Heart left ventricle (tissue), 16 donors: ENCODE results near the gene ATP1A2. TPM values are rescaled to one million over a fixed set of nuclear protein-coding genes. Genes with fewer than 3 reads are reported as not detected.

Experiments
- ATAC-seq, 4 donors: fragments of 200-7000 bp; cut with Tn5 transposase; one replicate each; pipeline ENCODE4 v1.9.1; 2020 to 2022; ENCODE audit warnings: moderate library complexity in 4 of 4, mild to moderate bottlenecking in 3 of 4, moderate number of reproducible peaks in 1 of 4
- DNase-seq, 5 donors: peaks; one replicate each; pipeline ENCODE4 v3.0.0-alpha.2; 2020
- H3K27ac ChIP-seq, 12 donors: fragments of 200-600 bp; sonication (generic) in 4 of 12; one replicate each; pipeline versions ENCODE4 v1.5.0 to v1.8.0; 2016 to 2022; ENCODE audit warnings: mild to moderate bottlenecking in 2 of 12
- H3K27me3 ChIP-seq, 9 donors: fragments of 200-600 bp; sonication (generic) in 2 of 9; one replicate each; pipeline versions ENCODE4 v1.5.1 to v1.8.0; 2016 to 2022; ENCODE audit warnings: mild to moderate bottlenecking in 3 of 9
- H3K36me3 ChIP-seq, 9 donors: fragments of 200-600 bp; sonication (generic) in 2 of 9; one replicate each; pipeline versions ENCODE4 v1.5.0 to v1.8.0; 2018 to 2022; ENCODE audit warnings: mild to moderate bottlenecking in 2 of 9
- H3K4me1 ChIP-seq, 12 donors: fragments of 200-600 bp; sonication (generic) in 4 of 12; one replicate each; pipeline versions ENCODE4 v1.5.0 to v1.8.0; 2016 to 2022; ENCODE audit warnings: mild to moderate bottlenecking in 3 of 12
- H3K4me3 ChIP-seq, 12 donors: fragments of 200-600 bp; sonication (generic) in 4 of 12; one replicate each; pipeline versions ENCODE4 v1.5.0 to v1.8.0; 2017 to 2022; ENCODE audit warnings: mild to moderate bottlenecking in 9 of 12, moderate library complexity in 4 of 12
- H3K9me3 ChIP-seq, 12 donors: fragments of 200-600 bp; sonication (generic) in 4 of 12; one replicate each; pipeline versions ENCODE4 v1.5.0 to v1.8.0; 2016 to 2022; ENCODE audit warnings: mild to moderate bottlenecking in 1 of 12
- POLR2A ChIP-seq, 2 donors: fragments of 450-650 bp; IDR thresholded peaks; one replicate each; pipeline ENCODE4 v1.6.1; 2017; ENCODE audit warnings: antibody characterized with exemption in 2 of 2, mild to moderate bottlenecking in 2 of 2, moderate library complexity in 2 of 2
- WGBS, 4 donors: extraction: QIAGEN DNeasy Blood & Tissue Kit in 2 of 4; methylation state at CpG; one replicate each; pipeline versions ENCODE4 v1.1.5 to v1.1.7; 2013 to 2018; 5-methylcytosine and 5-hydroxymethylcytosine counted together
- intact Hi-C, 10 donors: fragments of 100-400 bp; cut with DNase I; formaldehyde crosslinking; loops; one replicate each; pipeline versions ENCODE4 v1.11.1 to v1.14.2; 2022
- polyA plus RNA-seq, 2 donors: library from polyadenylated mRNA; stranded (reverse); fragments of 200-250 nt; gene quantifications; one replicate each; pipeline ENCODE4 v1.2.3, GENCODE V29; 2013
- total RNA-seq, 9 donors: library from RNA; depleted of rRNA in 2 of 9; stranded (reverse); fragments of >200 nt in 2 of 9; fragmentation: NEBNext Ultra II Directional in 3 of 9; extraction: Animal tissue kit (Norgen Biotek cat#: 25700) in 3 of 9; gene quantifications; one replicate each; pipeline versions ENCODE4 v1.1.0 to v1.2.4, GENCODE V29; 2016 to 2023
- TF ChIP-seq, protein P1 (sequence below), 12 donors: fragments of 200-600 bp; sonication (generic) in 4 of 12; IDR thresholded peaks; one replicate each; pipeline versions ENCODE4 v1.5.0 to v1.8.0; 2018 to 2022; ENCODE audit warnings: antibody characterized with exemption in 12 of 12, mild to moderate bottlenecking in 5 of 12
- donor health status: ischemic (EF 13 %, LVEDD 7.1; RV severe dilation, severe dysfunction).
- donor health status: healthy with polysubstance abuse.
- donor health status: DM: no; HTN: yes; CAD: no.
- donor health status: DM: no; HTN: no; CAD: no.
- donor health status: ischemic (EF 25% LVEDD 6.9; RV normal size, moderate dysfunction).
- donor health status: ischemic (EF 25% LVEDD 5.7; RV mildly dilated, moderate dysfunction).
- donor health status: healthy.
- donor health status: DM: yes; HTN: yes; CAD: no.
- donor health status: ischemic (EF 35%, LVEDD 5.7; RV mildly dilated, moderate dysfunction).
- donor health status: nonischemic (EF 11% LVEDD 7.7; RV severe dilation, severe dysfunction).
- donor health status: DM: yes; HTN: yes; CAD: no.
- donor health status: PGD.
- donor health status: ischemic (EF 29% LVEDD 5.4; RV normal size, mild dysfunction).
- donor health status: nonischemic (EF 23%, LVEDD 6.1; RV moderate dilation, normal function).

The ATP1A2 gene
- total and polyA plus RNA-seq, 11 donors, result 29.5 to 393 (median 255) TPM

DNA sequence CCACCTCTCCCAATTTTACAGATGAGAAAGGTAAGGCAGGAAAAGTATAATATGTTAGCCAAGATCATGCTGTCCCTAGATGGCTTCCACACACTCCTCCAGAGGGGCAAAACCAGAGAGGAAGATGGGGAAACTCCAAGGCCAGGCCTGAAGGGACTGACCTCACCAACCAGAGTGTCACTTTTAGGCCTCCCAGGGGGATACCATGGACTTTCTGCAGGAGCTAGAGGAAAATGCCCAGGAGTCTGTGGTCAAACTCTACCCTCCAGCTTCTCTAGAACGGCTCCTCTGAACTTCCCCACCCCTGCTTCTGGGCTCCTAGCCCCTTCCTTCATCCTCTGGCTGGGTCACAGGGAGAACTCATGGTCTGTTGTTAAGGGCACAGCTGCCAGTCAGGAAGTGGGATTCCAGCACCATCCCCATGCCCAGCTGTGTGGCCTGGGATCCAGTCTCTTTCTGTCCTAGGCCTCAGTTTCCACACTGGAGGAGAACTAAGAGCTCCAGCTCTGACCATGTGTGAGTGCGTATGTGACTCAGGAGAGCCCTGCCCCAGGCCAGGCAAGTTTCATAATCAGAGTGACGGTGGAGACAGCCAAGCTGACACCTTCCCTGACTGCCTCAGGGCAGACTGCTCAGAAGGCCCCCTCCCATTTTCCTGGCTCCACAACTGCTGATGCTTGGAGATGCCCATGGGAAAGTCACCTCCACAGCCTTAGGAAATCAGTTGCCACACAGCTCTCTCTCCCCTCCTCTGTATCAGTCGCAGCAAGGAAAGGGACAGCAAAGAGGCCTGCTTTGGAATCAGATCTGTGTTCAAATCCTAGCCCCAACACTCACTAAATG, 19.1 kb upstream of the ATP1A2 start:
- Histone ChIP-seq H3K4me3 (peak overlapping the region in 3 of 12 donors; percentile 76 to 99 (median 91)), H3K4me1 (peaks cover 7 to 35% (median 23%) of the 10 kb centered on the region in 12 donors)
- intact Hi-C loops, result loop anchor here in 4 of 10 donors (5.0 to 10.0 kb wide), 4 partner anchors 156 to 278 kb away; partner anchors contain the start of gene PEX19 (in 1 of the 4)

DNA sequence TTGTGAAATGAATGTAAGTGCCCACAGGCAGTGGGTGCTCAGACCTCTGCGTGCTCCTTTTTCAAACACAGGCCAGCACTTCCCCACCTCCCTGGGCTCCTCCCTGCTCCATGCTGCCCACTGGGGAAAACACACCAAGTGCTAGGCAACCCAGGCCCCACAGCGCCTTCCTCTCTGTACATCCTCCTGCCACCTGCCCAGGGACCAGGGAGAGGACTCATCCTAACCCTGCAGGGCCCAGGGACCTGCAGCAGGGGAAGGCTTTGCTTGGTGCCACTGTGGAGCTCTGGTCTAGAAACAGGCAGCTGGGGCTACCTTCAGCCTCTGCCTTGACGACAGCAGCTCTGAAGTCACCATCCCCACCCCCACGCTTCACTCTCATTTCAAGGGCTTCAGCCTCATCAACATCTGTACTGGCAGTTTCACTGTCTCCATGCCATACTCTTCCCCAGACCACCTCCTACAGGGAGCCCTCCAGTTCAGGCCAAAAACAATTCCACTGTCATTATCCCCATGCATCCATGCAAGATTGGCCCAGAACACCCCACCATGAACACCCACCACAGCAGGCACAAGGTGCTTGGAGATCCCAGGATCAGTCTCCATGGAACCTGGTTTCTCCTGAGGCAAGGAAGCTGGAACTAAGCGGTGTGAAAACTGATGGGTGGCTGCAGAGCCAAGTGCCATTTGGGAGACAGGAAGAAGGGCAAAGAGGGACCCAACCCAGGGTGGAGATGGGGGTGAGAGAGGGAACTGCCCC, 18.2 kb upstream of the ATP1A2 start:
- DNase-seq, result no peak

More for the DNA sequence above, 19.1 kb upstream of the ATP1A2 start:
- Histone ChIP-seq H3K27me3 (no peaks in the 10 kb centered on the region), H3K9me3 (no peaks in the 10 kb centered on the region), H3K27ac (peak overlapping the region in 1 of 12 donors; percentile 85), H3K36me3 (peaks cover 0 to 36% (median 17%) of the 10 kb centered on the region in 9 donors)
- WGBS, 4 donors, result 67 to 78% (median 73%) methylated on average over 3 to 4 of the region's 4 CpGs
- ATAC-seq (no peak), DNase-seq (no peak)
- TF ChIP-seq, protein P1, sequence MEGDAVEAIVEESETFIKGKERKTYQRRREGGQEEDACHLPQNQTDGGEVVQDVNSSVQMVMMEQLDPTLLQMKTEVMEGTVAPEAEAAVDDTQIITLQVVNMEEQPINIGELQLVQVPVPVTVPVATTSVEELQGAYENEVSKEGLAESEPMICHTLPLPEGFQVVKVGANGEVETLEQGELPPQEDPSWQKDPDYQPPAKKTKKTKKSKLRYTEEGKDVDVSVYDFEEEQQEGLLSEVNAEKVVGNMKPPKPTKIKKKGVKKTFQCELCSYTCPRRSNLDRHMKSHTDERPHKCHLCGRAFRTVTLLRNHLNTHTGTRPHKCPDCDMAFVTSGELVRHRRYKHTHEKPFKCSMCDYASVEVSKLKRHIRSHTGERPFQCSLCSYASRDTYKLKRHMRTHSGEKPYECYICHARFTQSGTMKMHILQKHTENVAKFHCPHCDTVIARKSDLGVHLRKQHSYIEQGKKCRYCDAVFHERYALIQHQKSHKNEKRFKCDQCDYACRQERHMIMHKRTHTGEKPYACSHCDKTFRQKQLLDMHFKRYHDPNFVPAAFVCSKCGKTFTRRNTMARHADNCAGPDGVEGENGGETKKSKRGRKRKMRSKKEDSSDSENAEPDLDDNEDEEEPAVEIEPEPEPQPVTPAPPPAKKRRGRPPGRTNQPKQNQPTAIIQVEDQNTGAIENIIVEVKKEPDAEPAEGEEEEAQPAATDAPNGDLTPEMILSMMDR (IDR thresholded peaks at IDR 0.05), result no peak
- TF ChIP-seq POLR2A (IDR thresholded peaks at IDR 0.05), result no peak

DNA sequence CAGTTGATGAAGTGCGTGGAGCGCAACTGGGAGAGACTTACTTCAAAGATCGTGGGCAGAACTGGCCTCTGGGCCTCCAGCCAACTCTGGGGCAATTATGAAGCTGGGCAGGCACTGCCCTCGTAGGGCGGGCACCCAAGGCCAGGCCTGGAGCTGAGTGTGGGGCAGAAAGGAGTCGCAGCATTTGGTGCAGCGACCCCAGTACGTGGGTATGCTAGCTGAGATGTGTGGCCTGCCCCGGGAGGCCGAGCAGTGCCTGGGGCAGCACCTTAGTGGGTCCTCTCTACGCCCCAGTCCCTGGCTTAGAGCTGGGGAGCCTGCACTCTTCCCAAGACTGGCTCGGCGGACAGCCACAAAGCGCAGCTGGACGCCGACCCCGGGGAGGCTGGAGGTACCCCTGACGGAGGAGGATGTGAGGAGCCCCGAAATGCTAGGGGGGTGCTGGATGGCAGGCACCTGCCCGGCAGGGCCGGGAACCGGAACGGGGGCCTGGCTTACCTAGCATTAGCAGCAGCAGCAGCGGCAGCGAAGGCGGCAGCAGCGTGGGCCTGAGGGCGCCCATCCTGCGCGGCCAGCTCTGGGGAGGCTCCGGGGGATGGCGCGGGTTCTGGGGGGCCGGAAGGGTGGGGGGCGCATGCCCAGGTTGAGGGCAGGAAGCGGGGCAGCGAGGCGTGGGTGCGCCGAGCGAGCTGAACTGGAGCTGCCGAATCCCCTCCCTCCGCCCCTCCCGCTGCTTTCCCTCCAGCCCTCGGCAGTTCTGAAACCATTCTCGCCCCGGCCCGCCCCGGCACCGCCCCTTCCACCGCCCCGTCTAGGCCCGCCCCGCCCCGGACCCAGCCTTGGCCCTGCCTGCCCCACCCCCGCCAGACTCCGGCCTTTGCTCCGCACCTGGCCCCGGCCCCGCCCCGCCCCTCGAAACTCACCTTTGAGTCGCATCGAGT, 17.4 kb upstream of the ATP1A2 start, which contains the start of gene IGSF8:
TSS of gene IGSF8 (minus strand) at position 709 of the 941 bp plus-strand sequence. CDS start at position 562, 147 bp downstream.
- no peaks in the 10 kb centered on the region for H3K9me3 ChIP-seq
- peak; percentile 92 to 95 (median 93) for DNase-seq
- TF ChIP-seq POLR2A (IDR thresholded peaks at IDR 0.05), result peak in 1 of 2 donors; percentile 19
- TF ChIP-seq, protein P1 (IDR thresholded peaks at IDR 0.05), result no peak
- peaks cover 7 to 51% (median 34%) of the 10 kb centered on the region in 12 donors for H3K4me1 ChIP-seq
- H3K27ac ChIP-seq, result peak within 1 kb of the TSS; percentile 68 to 96 (median 93)
- intact Hi-C loops, result loop anchor here in 4 of 10 donors (5.0 to 10.0 kb wide), 4 partner anchors 154 to 277 kb away; partner anchors contain the start of gene PEX19 (in 1 of the 4)
- H3K36me3 ChIP-seq, result peaks cover 0 to 20% (median 1%) of the 10 kb centered on the region in 9 donors
- ATAC-seq, result peak; percentile 35 to 79 (median 69)
- 3 to 12% (median 5%) methylated on average over 14 to 64 of the region's 64 CpGs for WGBS, 4 donors
- H3K4me3 ChIP-seq, result peak within 1 kb of the TSS; percentile 54 to 99 (median 80)
- H3K27me3 ChIP-seq, result no peaks in the 10 kb centered on the region

More for the DNA sequence above, 18.2 kb upstream of the ATP1A2 start:
- ATAC-seq, result no peak
- intact Hi-C loops, result loop anchor here in 4 of 10 donors (5.0 to 10.0 kb wide), 4 partner anchors 155 to 277 kb away; partner anchors contain the start of gene PEX19 (in 1 of the 4)
- peak overlapping the region in 5 of 12 donors; percentile 74 to 94 (median 85) for H3K27ac ChIP-seq
- H3K4me1 ChIP-seq, result peaks cover 7 to 44% (median 30%) of the 10 kb centered on the region in 12 donors
- peak overlapping the region in 11 of 12 donors; percentile 54 to 99 (median 80) for H3K4me3 ChIP-seq
- WGBS, 4 donors, result 80 to 88% (median 86%) methylated on average over 5 of the region's 5 CpGs
- peaks cover 0 to 28% (median 9%) of the 10 kb centered on the region in 9 donors for H3K36me3 ChIP-seq
- H3K9me3 ChIP-seq, result no peaks in the 10 kb centered on the region
- no peak for TF ChIP-seq POLR2A (IDR thresholded peaks at IDR 0.05)
- TF ChIP-seq, protein P1 (IDR thresholded peaks at IDR 0.05), result no peak
- no peaks in the 10 kb centered on the region for H3K27me3 ChIP-seq
